GM18498 (cell line): ENCODE results near the gene ABCG8.

Experiments
- ATAC-seq: cut with Tn5 transposase; IDR thresholded peaks from one replicate; pipeline ENCODE4 v1.9.1; 2021; ENCODE audit warnings: mild to moderate bottlenecking, moderate library complexity; ENCODE audit not compliant: unreplicated experiment

The ABCG8 gene

GRCh38 chr2:43854671-43855070, 15.9 kb downstream of the ABCG8 start:
- ATAC-seq, result no peak

GRCh38 chr2:43855292-43855691, 16.5 kb downstream of the ABCG8 start:
- ATAC-seq, result no peak

- ATAC-seq, result no peak
Measured at GRCh38 chr2:43872151-43872550, 33.4 kb downstream of the ABCG8 start.

DNA sequence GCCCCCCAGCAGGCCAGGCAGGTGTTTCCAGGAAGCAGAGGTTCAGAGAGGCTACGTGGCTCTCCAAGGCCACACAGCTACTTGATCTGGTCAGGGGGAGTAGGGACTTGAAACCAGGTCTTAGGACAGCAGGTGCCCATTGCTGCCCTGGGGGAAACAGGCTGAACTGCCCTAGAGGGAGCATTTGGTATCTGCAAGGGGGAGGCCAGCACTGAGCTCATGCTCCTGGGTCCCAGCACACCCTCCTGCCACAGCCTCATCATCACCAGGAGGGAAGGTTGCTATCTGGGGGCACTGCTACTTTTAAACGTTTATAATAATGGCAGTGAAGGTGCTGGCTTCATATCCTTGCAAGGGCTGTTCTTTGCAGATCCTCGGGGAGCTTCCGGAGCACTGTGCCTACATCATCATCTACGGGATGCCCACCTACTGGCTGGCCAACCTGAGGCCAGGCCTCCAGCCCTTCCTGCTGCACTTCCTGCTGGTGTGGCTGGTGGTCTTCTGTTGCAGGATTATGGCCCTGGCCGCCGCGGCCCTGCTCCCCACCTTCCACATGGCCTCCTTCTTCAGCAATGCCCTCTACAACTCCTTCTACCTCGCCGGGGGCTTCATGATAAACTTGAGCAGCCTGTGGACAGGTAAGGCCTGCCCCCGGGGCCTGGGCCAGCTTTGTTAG, 36.1 kb downstream of the ABCG8 start:
- ATAC-seq, result no peak

DNA sequence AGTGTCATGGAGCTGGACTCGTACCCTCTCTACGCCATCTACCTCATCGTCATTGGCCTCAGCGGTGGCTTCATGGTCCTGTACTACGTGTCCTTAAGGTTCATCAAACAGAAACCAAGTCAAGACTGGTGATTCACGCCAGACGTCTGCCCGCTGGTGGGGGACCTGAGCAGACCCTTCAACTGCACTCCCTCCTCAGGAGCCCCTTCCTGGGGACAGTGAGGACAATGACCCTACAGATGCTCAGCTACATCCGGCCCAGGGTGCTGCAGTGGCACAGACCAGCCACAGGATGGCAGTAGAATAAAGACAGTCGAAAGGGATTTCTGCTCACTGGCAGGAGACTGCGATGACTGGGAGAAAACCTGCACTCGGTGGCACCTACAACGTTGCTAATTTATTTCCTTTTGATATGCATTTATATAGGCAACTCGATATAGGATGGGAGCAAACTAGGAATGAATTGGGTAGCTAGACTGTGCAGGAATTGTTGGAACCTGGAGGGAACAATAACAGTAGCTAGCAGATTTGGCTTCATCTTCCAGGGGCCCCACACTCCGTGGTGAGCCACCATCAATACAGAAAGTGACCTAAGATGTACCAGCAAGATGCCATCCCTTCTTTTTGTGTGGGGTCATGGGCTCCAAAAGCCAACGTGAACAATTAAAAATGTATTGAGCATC, 39.2 kb downstream of the ABCG8 start:
- peak; percentile 85 for ATAC-seq

GRCh38 chr2:43879261-43879660, 40.5 kb downstream of the ABCG8 start:
- no peak for ATAC-seq

GRCh38 chr2:43880471-43880870, 41.7 kb downstream of the ABCG8 start:
- no peak for ATAC-seq

GRCh38 chr2:43880952-43881351, 42.2 kb downstream of the ABCG8 start:
- no peak for ATAC-seq

DNA sequence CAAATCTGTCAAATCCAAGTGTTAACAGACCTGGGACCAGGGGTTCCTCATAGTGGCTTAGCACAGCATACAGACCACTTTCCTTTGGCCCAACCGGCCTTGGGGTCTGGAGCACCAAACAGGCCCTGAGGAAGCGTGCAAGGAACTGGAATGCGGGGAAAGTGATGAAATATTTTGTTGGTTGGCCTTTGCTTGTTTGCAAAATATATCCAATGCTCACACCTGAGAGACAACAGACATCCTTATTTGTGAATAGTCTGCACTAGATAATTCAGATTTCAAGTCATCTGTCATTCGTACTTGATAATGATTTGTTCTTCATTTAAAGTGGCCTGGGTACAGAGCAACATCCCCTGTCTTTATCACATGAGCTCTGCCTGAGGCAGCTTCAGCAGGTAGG, 43.5 kb downstream of the ABCG8 start:
- no peak for ATAC-seq

- ATAC-seq, result no peak
Measured at GRCh38 chr2:43884689-43885088, 45.9 kb downstream of the ABCG8 start.

GRCh38 chr2:43885132-43885632, 46.4 kb downstream of the ABCG8 start:
- no peak for ATAC-seq

DNA sequence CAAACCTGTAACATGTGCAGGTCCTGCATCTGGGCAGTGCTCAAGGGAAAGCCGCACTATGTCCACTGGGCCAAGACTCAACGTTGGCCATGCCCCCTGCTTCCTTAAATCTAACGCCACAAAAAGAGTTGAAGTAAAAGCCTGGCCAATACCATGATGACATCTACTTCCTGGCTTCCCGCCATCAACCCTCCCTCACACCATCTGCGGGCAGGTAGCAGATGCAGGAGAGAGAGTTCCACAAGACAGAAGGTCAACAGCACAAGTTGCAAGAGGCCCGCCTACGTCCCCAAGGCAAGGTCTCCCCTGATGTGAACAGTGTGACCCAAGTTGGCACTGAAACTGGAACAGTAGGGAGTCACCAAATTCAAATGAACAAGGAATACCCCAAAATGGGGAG, 48.4 kb downstream of the ABCG8 start:
- no peak for ATAC-seq

- ATAC-seq, result no peak
Measured at GRCh38 chr2:43889416-43889815, 50.6 kb downstream of the ABCG8 start.

DNA sequence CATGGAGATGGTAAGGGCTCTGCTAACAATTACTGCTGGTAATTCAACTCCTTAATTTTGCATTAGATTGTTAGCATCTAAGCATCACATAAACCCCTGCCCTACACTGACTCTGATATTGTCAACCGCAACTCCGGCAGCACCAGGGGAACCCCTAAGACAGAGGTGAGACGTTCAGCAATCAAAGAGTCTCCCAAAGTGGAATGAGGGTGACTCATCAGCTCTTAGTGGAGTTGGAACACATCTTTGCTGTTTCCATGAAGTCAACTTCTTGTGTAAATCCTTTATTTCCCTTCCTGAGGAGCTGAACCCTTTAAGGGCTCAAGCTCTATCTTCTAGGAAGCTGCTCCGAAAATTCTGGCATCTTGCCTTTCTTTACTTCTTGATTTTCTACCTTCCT, 52.1 kb downstream of the ABCG8 start:
- ATAC-seq, result no peak

- no peak for ATAC-seq
Measured at GRCh38 chr2:43894743-43895142, 56.0 kb downstream of the ABCG8 start.

- ATAC-seq, result no peak
Measured at GRCh38 chr2:43896906-43897305, 58.1 kb downstream of the ABCG8 start.

DNA sequence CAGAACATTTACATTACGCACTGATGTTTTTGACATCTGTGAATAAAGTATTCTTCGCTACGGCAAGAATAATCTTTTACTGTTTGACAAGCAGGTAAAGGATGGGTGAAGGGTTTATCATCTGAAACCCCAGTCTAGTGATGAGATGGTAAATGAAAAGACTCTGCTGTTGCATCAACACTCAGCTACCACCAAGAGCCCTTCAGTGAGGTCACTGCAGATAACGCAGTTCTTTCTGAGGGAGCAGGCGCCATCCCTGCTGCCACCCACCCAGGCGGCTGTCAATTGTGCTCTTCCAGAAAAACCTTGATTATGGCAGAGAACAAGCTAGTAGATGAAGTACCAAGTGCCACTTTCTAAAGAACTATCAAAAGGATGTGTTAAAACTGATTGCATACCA, 58.7 kb downstream of the ABCG8 start:
- no peak for ATAC-seq

DNA sequence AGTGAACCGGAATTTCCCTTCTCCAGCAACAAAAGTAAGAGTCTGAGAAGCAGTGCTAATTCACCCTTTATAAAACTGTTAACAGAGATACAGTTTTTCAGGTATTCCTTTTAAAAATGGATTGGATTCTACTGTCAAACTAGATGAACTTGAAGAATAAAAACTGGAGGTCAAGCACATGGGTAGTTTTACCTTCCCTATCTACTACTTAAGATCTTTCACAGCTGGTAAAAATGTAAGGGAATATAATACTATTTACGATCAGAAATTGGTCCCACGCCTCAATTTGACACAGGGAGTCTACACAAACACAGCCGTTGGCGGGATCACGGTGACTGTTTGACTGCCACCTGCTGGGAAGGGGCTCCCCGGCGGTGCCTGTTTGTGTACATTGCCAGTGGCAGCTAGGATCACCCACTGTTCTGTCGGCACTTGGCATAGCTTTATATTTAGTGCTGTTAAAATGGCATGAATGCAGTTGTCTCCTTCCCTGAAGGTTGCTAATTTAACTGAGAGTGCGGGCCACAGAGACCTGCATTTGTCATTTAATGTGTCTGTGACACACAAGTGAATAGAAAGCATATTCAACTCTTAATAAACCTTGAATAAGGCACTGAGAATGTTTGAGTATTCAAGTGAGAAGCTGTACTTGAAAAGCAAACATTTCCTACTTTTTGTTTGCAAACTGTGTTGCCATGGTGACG, 59.5 kb downstream of the ABCG8 start:
- ATAC-seq, result no peak

DNA sequence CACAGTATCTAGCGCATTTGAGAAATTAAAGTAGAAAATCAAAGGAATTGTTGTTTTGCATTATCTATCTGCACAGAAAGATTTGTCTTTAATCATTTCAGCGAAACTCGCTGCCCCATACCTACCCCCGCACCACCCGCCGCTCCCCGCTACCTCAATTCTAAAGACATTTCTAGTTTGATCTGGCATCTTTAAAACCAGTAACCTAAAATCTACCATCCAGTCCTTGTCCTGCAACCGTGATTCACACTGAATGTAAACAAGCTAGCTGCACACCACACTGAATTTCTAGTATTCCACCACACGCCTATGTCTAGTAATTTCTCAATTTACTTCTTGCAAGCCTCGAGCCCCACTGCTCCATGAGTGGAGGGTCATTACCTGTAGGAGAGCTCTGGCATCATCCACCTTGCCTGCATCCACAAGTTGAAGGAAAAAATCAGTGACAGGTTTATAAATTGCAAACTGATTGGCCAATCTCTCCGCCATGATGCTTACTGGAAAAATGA, 60.1 kb downstream of the ABCG8 start:
- no peak for ATAC-seq

DNA sequence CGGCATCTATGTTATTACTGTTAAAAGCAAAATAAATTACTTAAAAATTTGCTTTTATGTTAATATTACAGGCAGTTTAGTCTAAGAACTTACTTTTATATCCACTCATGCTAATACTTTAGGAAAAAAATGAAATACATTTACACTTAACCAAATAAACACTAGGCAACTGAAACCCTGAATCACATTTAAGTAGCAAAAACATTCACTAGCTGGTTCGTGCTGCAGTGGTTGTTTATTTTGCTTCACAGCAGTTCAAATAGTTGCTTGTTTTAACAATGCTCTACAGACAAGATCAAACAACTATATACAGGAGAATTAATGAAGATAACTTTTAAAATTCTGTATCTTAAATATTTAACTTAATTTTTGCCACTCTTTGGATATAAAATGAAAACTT, 60.8 kb downstream of the ABCG8 start:
- no peak for ATAC-seq

- no peak for ATAC-seq
Measured at GRCh38 chr2:43905371-43905803, 66.6 kb downstream of the ABCG8 start.

- no peak for ATAC-seq
Measured at GRCh38 chr2:43905871-43906270, 67.1 kb downstream of the ABCG8 start.
